ENCODE measurements around the gene CD276. TPM values are rescaled to one million over a fixed set of nuclear protein-coding genes. Genes with fewer than 3 reads are reported as not detected.

The CD276 gene
- total and polyA plus RNA-seq, 2 experiments from 2014 or later: 94.6 to 104 TPM

DNA sequence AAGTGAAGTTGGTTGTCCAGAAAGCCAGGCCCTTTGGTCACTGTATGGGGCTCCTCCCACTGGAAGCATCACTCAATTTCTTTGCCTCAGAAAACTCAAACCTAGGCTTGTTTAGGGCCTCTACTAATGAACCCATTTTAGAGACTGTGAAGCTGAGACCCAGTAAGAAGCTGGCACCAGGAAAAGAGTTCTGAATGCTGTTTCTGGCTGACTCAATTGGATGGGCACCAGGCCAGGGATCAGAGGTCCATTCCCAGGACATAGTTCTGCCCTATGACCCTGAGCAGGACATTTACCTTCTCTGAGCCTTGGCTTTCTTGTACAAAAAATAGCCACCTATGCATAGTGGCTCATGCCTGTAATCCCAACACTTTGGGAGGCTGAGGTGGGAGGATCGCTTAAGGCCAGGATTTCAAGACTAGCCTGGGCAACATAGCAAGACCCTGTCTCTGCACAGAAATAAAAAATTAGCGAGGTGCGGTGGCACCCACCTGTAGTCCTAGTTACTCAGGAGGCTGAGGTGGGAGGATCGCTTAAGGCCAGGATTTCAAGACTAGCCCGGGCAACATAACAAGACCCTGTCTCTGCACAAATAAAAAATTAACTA, 30.6 kb downstream of the CD276 start:
- TF ChIP-seq EZH2 (IDR thresholded peaks at IDR 0.05; ENCODE audit: insufficient read depth, poor library complexity, severe bottlenecking): no peak
- 92% methylated on average over 5 of the region's 5 CpGs for whole genome bisulfite sequencing, 2 experiments (ENCODE audit: low coverage in 1 of 2, low lambda C conversion rate in 2 of 2, missing lambda C conversion rate in 2 of 2)
- Histone ChIP-seq H3K27me3 (replicated peaks; ENCODE audit: insufficient read depth) (no peaks in the 10 kb centered on the region), H3K9ac (no peak overlapping the region), H3F3A (ENCODE audit: insufficient read depth) (peaks cover 15% of the 10 kb centered on the region; the same call in 1 of the 2 replicates), H3K36me3 (ENCODE audit: low read depth) (no peaks in the 10 kb centered on the region), H3K27ac (no peak overlapping the region), H3K4me2 (ENCODE audit: unreplicated experiment) (no peak overlapping the region), H3K4me1 (ENCODE audit: insufficient read depth) (no peaks in the 10 kb centered on the region), H3K79me2 (ENCODE audit: insufficient read depth) (no peaks in the 10 kb centered on the region), H2AFZ (no peak overlapping the region), H3K4me3 (no peak overlapping the region), H3K9me2 (ENCODE audit: insufficient read depth) (no peaks in the 10 kb centered on the region), H3K9me3 (ENCODE audit: low read depth) (no peaks in the 10 kb centered on the region), H4K20me1 (ENCODE audit: insufficient read depth) (no peaks in the 10 kb centered on the region)
- no peak for DNase-seq
- in situ Hi-C loops (cut with MboI): no loop called here

DNA sequence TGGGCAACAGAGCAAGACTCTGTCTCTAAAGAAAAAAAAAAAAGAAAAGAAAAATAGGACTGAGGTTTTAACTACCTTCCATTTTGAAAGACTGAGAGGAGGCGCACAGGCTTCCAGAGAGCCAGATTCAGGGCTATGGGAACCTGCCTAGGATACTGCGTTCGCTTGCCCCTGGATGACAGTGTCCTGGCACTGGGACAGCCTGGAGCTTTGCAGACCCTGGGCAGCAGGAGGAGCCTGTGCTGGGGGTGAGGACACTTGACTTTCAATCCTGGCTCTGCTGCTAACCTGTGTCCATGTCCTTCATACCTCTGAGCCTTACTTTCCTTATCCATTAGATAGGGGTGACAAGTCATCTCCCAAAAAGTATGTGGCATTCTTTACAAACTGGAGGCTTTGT, 31.2 kb downstream of the CD276 start:
- H3K9me3 ChIP-seq (ENCODE audit: low read depth): no peaks in the 10 kb centered on the region
- peaks cover 15% of the 10 kb centered on the region; the same call in 1 of the 2 replicates for H3F3A ChIP-seq (ENCODE audit: insufficient read depth)
- H3K27ac ChIP-seq: no peak overlapping the region
- H3K4me2 ChIP-seq (ENCODE audit: unreplicated experiment): no peak overlapping the region
- TF ChIP-seq EZH2phosphoT487 (IDR thresholded peaks at IDR 0.05; ENCODE audit: insufficient read depth, low read depth) (no peak), EZH2 (IDR thresholded peaks at IDR 0.05; ENCODE audit: insufficient read depth, poor library complexity, severe bottlenecking) (no peak)
- H3K79me2 ChIP-seq (ENCODE audit: insufficient read depth): no peaks in the 10 kb centered on the region
- 57 to 67% methylated on average over 3 of the region's 3 CpGs for WGBS, 2 experiments (ENCODE audit: low coverage in 1 of 2, low lambda C conversion rate in 2 of 2, missing lambda C conversion rate in 2 of 2)
- no peaks in the 10 kb centered on the region for H3K4me1 ChIP-seq (ENCODE audit: insufficient read depth)
- no peak overlapping the region for H3K4me3 ChIP-seq
- H2AFZ ChIP-seq: no peak overlapping the region
- no peaks in the 10 kb centered on the region for H4K20me1 ChIP-seq (ENCODE audit: insufficient read depth)
- in situ Hi-C loops (cut with MboI): no loop called here
- no peaks in the 10 kb centered on the region for H3K9me2 ChIP-seq (ENCODE audit: insufficient read depth)
- H3K27me3 ChIP-seq (replicated peaks; ENCODE audit: insufficient read depth): no peaks in the 10 kb centered on the region
- H3K9ac ChIP-seq: no peak overlapping the region
- no peak for DNase-seq
- no peaks in the 10 kb centered on the region for H3K36me3 ChIP-seq (ENCODE audit: low read depth)

DNA sequence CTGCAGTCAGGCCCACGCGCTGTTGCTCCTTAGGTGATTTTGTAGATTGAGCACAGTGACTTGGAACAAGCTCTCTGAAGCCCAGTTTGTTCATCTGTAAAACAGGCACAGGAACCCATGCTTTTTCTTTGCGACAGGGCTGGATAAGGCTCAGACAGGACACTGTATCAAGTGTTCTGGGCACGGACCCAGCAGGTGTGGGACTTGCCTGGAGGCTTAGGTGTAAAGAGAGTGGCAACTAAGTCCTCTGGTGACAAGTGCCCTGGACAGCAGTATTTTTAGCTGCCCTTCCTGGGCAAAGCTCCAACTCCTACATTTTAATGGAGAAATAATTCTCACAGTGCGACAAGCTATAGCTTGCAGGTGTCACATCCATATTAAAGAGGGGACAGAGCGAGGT, 32.2 kb downstream of the CD276 start:
- in situ Hi-C loops (cut with MboI): no loop called here
- H3K9me3 ChIP-seq (ENCODE audit: low read depth): no peaks in the 10 kb centered on the region
- no peak overlapping the region for H3K4me3 ChIP-seq
- H3K79me2 ChIP-seq (ENCODE audit: insufficient read depth): no peaks in the 10 kb centered on the region
- H3K27me3 ChIP-seq (replicated peaks; ENCODE audit: insufficient read depth): no peaks in the 10 kb centered on the region
- no peak for TF ChIP-seq EZH2 (IDR thresholded peaks at IDR 0.05; ENCODE audit: insufficient read depth, poor library complexity, severe bottlenecking)
- no peak for TF ChIP-seq EZH2phosphoT487 (IDR thresholded peaks at IDR 0.05; ENCODE audit: insufficient read depth, low read depth)
- H4K20me1 ChIP-seq (ENCODE audit: insufficient read depth): no peaks in the 10 kb centered on the region
- 81 to 82% methylated on average over 6 of the region's 6 CpGs for WGBS, 2 experiments (ENCODE audit: low coverage in 1 of 2, low lambda C conversion rate in 2 of 2, missing lambda C conversion rate in 2 of 2)
- peaks cover 15% of the 10 kb centered on the region; the same call in 1 of the 2 replicates for H3F3A ChIP-seq (ENCODE audit: insufficient read depth)
- H3K27ac ChIP-seq: no peak overlapping the region
- no peak overlapping the region for H3K9ac ChIP-seq
- no peaks in the 10 kb centered on the region for H3K9me2 ChIP-seq (ENCODE audit: insufficient read depth)
- no peak for DNase-seq
- no peaks in the 10 kb centered on the region for H3K4me1 ChIP-seq (ENCODE audit: insufficient read depth)
- H2AFZ ChIP-seq: no peak overlapping the region
- no peak overlapping the region for H3K4me2 ChIP-seq (ENCODE audit: unreplicated experiment)
- H3K36me3 ChIP-seq (ENCODE audit: low read depth): no peaks in the 10 kb centered on the region

DNA sequence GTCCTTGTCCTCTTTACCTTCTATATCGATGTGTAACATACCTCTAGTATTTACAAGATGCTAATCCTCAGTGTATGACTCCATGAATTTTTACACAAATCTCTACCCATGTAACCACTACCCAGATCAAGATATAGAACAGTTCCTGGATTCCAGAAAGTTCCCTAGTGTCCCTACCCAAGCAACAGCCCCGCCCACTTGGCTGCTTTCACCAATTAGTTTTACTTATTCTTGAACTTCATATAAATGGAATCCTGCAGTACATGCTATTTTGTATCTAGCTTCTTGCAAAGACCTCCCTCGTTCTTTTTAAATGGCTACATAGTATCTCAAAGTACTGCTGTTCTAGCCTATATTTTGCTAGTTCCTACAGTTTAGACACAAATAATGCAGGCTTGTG, 33.0 kb downstream of the CD276 start:
- H3K27me3 ChIP-seq (replicated peaks; ENCODE audit: insufficient read depth): no peaks in the 10 kb centered on the region
- no peak overlapping the region for H3K4me3 ChIP-seq
- no peaks in the 10 kb centered on the region for H3K4me1 ChIP-seq (ENCODE audit: insufficient read depth)
- no peaks in the 10 kb centered on the region for H3K9me2 ChIP-seq (ENCODE audit: insufficient read depth)
- H3K79me2 ChIP-seq (ENCODE audit: insufficient read depth): no peaks in the 10 kb centered on the region
- H3K9me3 ChIP-seq (ENCODE audit: low read depth): no peaks in the 10 kb centered on the region
- 48 to 51% methylated on average over 3 of the region's 3 CpGs for WGBS, 2 experiments (ENCODE audit: low coverage in 1 of 2, low lambda C conversion rate in 2 of 2, missing lambda C conversion rate in 2 of 2)
- in situ Hi-C loops (cut with MboI): no loop called here
- H3K9ac ChIP-seq: no peak overlapping the region
- peaks cover 15% of the 10 kb centered on the region; the same call in 1 of the 2 replicates for H3F3A ChIP-seq (ENCODE audit: insufficient read depth)
- no peak overlapping the region for H2AFZ ChIP-seq
- no peak for DNase-seq
- no peaks in the 10 kb centered on the region for H4K20me1 ChIP-seq (ENCODE audit: insufficient read depth)
- H3K4me2 ChIP-seq (ENCODE audit: unreplicated experiment): no peak overlapping the region
- TF ChIP-seq EZH2phosphoT487 (IDR thresholded peaks at IDR 0.05; ENCODE audit: insufficient read depth, low read depth): no peak
- no peak for TF ChIP-seq EZH2 (IDR thresholded peaks at IDR 0.05; ENCODE audit: insufficient read depth, poor library complexity, severe bottlenecking)
- no peak overlapping the region for H3K27ac ChIP-seq
- H3K36me3 ChIP-seq (ENCODE audit: low read depth): no peaks in the 10 kb centered on the region
